ENCODE measurements around the gene F8A2.
"Not testable (repeated sequence)": the region's sequence is repeated elsewhere in the genome, so short reads cannot be mapped to it uniquely, and the experiment has no call there.

F8A2 gene

GRCh38 chrX:155381843-155382528 is at the start of gene F8A2:
F8A2 (plus strand) TSS chrX:155382095; CDS start chrX:155382115, 20 bp downstream.
- DNase-seq (ENCODE audit: low read depth in 2 of 2): not testable (repeated sequence)

GRCh38 chrX:155333544-155334100 is 48.3 kb upstream of the F8A2 start:
- no peak for DNase-seq (ENCODE audit: low read depth in 2 of 2)

- no peak for DNase-seq (ENCODE audit: low read depth in 2 of 2)
Measured at GRCh38 chrX:155334486-155335336, 47.2 kb upstream of the F8A2 start, which contains the start of gene CLIC2. CLIC2 (minus strand) TSS chrX:155334614; CDS start chrX:155334427, 187 bp downstream.

GRCh38 chrX:155335337-155335712 is 46.6 kb upstream of the F8A2 start:
- not testable (repeated sequence) for DNase-seq (ENCODE audit: low read depth in 2 of 2)

- DNase-seq (ENCODE audit: low read depth in 2 of 2): not testable (repeated sequence)
Measured at GRCh38 chrX:155345689-155346088, 36.2 kb upstream of the F8A2 start.

GRCh38 chrX:155349448-155349847 is 32.4 kb upstream of the F8A2 start:
- DNase-seq (ENCODE audit: low read depth in 2 of 2): not testable (repeated sequence)

GRCh38 chrX:155363712-155364111 is 18.2 kb upstream of the F8A2 start:
- DNase-seq (ENCODE audit: low read depth in 2 of 2): not testable (repeated sequence)

- not testable (repeated sequence) for DNase-seq (ENCODE audit: low read depth in 2 of 2)
Measured at GRCh38 chrX:155373777-155374458, 8.0 kb upstream of the F8A2 start.

- DNase-seq (ENCODE audit: low read depth in 2 of 2): not testable (repeated sequence)
Measured at GRCh38 chrX:155379802-155380201, 2.1 kb upstream of the F8A2 start.

- DNase-seq (ENCODE audit: low read depth in 2 of 2): not testable (repeated sequence)
Measured at GRCh38 chrX:155382529-155382967, 653 bp downstream of the F8A2 start.

- no peak for DNase-seq (ENCODE audit: low read depth in 2 of 2)
Measured at GRCh38 chrX:155389634-155390033, 7.7 kb downstream of the F8A2 start.

GRCh38 chrX:155394747-155395276 is 12.9 kb downstream of the F8A2 start:
- DNase-seq (ENCODE audit: low read depth in 2 of 2): not testable (repeated sequence)

- no peak for DNase-seq (ENCODE audit: low read depth in 2 of 2)
Measured at GRCh38 chrX:155406429-155406828, 24.5 kb downstream of the F8A2 start.

GRCh38 chrX:155417769-155418168 is 35.9 kb downstream of the F8A2 start:
- no peak for DNase-seq (ENCODE audit: low read depth in 2 of 2)
